KMS-11 (cell line): Measurements from ENCODE around the gene LGALS3BP.

Experiments
- H2AFZ ChIP-seq: fragments of 200-600 bp; sonication (generic); 2 replicates; pipeline ENCODE4 v1.6.1; 2016; ENCODE audit warnings: antibody characterized with exemption, mixed run types, low read depth
- H3K27ac ChIP-seq: fragments of 200-600 bp; sonication (generic); 2 replicates; pipeline ENCODE4 v1.6.1; 2016; ENCODE audit warnings: mild to moderate bottlenecking, mixed run types
- H3K27me3 ChIP-seq: fragments of 200-600 bp; sonication (generic); 2 replicates; pipeline ENCODE4 v1.6.1; 2017; ENCODE audit warnings: mild to moderate bottlenecking, low read depth, mixed run types, moderate library complexity; ENCODE audit not compliant: insufficient read depth
- H3K36me3 ChIP-seq: fragments of 200-600 bp; sonication (generic); 2 replicates; pipeline ENCODE4 v1.6.1; 2017; ENCODE audit warnings: mild to moderate bottlenecking, mixed run types; ENCODE audit not compliant: insufficient read depth
- H3K4me1 ChIP-seq: fragments of 200-600 bp; sonication (generic); 2 replicates; pipeline ENCODE4 v1.6.1; 2016; ENCODE audit warnings: mild to moderate bottlenecking, low read depth, mixed run types; ENCODE audit not compliant: poor library complexity, severe bottlenecking
- H3K4me2 ChIP-seq: fragments of 200-600 bp; sonication (generic); 2 replicates; pipeline ENCODE4 v1.7.0; 2016; ENCODE audit warnings: mild to moderate bottlenecking, mixed run types
- H3K4me3 ChIP-seq: fragments of 200-600 bp; sonication (generic); IDR thresholded peaks from 2 replicates; pipeline ENCODE4 v1.6.1; 2017; ENCODE audit warnings: low read depth, low read length, mixed read lengths; ENCODE audit not compliant: insufficient read depth
- H3K79me2 ChIP-seq: fragments of 200-600 bp; sonication (generic); 2 replicates; pipeline ENCODE4 v1.6.1; 2016; ENCODE audit warnings: low read depth, mixed run types; ENCODE audit not compliant: insufficient read depth
- H3K9ac ChIP-seq: fragments of 200-600 bp; sonication (generic); 2 replicates; pipeline ENCODE4 v1.6.1; 2016; ENCODE audit warnings: mild to moderate bottlenecking, mixed run types
- H4K20me1 ChIP-seq: fragments of 200-600 bp; sonication (generic); 2 replicates; pipeline ENCODE4 v1.6.1; 2016; ENCODE audit warnings: mild to moderate bottlenecking, mixed run types; ENCODE audit not compliant: insufficient read depth
- TF ChIP-seq, protein P1 (sequence below): fragments of 200-600 bp; sonication (generic); conservative IDR thresholded peaks from 2 replicates; pipeline ENCODE4 v1.6.1; 2017; ENCODE audit warnings: low read depth, mild to moderate bottlenecking, antibody characterized with exemption, low read length, moderate library complexity, mixed read lengths

Gene LGALS3BP

DNA sequence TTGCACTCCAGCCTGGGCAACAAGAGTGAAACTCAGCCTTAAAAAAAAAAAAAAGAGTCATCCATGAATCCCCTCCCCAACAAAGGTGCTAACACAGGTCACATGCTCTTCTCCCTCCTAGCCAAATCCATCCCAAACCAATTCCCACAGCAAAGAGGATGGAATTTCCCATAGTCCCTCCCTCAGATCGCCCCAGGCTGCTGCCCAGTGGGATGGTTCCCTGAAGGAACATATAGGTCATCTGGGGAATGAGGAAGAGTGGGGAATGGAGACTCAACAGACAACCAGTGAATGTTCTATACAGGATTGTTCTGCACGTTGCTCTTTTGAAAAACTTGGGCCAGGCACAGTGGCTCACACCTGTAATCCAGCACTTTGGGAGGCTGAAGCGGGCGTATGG is 18.2 kb downstream of the LGALS3BP start:
- Histone ChIP-seq H3K27ac (no peak overlapping the region), H3K79me2 (no peaks in the 10 kb centered on the region), H2AFZ (no peak overlapping the region), H4K20me1 (no peaks in the 10 kb centered on the region), H3K4me3 (no peak overlapping the region), H3K27me3 (peaks cover 11% of the 10 kb centered on the region), H3K4me2 (no peak overlapping the region), H3K4me1 (no peaks in the 10 kb centered on the region), H3K36me3 (no peaks in the 10 kb centered on the region), H3K9ac (no peak overlapping the region)
- TF ChIP-seq, protein P1, sequence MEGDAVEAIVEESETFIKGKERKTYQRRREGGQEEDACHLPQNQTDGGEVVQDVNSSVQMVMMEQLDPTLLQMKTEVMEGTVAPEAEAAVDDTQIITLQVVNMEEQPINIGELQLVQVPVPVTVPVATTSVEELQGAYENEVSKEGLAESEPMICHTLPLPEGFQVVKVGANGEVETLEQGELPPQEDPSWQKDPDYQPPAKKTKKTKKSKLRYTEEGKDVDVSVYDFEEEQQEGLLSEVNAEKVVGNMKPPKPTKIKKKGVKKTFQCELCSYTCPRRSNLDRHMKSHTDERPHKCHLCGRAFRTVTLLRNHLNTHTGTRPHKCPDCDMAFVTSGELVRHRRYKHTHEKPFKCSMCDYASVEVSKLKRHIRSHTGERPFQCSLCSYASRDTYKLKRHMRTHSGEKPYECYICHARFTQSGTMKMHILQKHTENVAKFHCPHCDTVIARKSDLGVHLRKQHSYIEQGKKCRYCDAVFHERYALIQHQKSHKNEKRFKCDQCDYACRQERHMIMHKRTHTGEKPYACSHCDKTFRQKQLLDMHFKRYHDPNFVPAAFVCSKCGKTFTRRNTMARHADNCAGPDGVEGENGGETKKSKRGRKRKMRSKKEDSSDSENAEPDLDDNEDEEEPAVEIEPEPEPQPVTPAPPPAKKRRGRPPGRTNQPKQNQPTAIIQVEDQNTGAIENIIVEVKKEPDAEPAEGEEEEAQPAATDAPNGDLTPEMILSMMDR = no peak

DNA sequence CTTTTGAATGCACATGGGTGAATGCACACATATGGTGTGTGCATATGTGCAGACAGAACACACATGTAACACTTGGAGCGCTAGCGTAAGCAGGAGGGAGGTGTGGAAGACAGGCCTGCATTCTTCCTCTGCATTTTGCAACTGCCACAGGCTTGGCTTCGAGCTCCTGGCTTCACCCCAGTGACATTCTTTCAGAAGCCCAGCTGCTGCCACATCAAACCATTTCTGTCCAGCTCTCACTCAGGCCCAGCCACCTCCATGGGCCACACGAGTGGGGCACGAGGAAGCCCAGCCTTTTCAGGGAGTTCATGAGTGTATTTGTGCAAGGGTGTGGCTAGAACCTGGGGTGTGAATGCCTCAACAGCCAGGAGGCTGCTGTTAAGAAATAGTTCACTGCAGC is 18.8 kb downstream of the LGALS3BP start:
- no peaks in the 10 kb centered on the region for H3K4me1 ChIP-seq
- no peak overlapping the region for H3K4me2 ChIP-seq
- no peak overlapping the region for H3K4me3 ChIP-seq
- no peaks in the 10 kb centered on the region for H4K20me1 ChIP-seq
- H2AFZ ChIP-seq = no peak overlapping the region
- TF ChIP-seq, protein P1 = no peak
- no peak overlapping the region for H3K27ac ChIP-seq
- H3K79me2 ChIP-seq = no peaks in the 10 kb centered on the region
- no peaks in the 10 kb centered on the region for H3K36me3 ChIP-seq
- H3K9ac ChIP-seq = no peak overlapping the region
- peaks cover 17% of the 10 kb centered on the region for H3K27me3 ChIP-seq

- H3K79me2 ChIP-seq = no peaks in the 10 kb centered on the region
- H3K27ac ChIP-seq = no peak overlapping the region
- TF ChIP-seq, protein P1 = no peak
- H3K4me1 ChIP-seq = no peaks in the 10 kb centered on the region
- H3K36me3 ChIP-seq = no peaks in the 10 kb centered on the region
- no peak overlapping the region for H3K4me2 ChIP-seq
- no peaks in the 10 kb centered on the region for H4K20me1 ChIP-seq
- H3K27me3 ChIP-seq = peaks cover 28% of the 10 kb centered on the region
- H3K4me3 ChIP-seq = no peak overlapping the region
- no peak overlapping the region for H3K9ac ChIP-seq
- no peak overlapping the region for H2AFZ ChIP-seq
Measured at GRCh38 chr17:78959803-78960202, 19.9 kb downstream of the LGALS3BP start.

DNA sequence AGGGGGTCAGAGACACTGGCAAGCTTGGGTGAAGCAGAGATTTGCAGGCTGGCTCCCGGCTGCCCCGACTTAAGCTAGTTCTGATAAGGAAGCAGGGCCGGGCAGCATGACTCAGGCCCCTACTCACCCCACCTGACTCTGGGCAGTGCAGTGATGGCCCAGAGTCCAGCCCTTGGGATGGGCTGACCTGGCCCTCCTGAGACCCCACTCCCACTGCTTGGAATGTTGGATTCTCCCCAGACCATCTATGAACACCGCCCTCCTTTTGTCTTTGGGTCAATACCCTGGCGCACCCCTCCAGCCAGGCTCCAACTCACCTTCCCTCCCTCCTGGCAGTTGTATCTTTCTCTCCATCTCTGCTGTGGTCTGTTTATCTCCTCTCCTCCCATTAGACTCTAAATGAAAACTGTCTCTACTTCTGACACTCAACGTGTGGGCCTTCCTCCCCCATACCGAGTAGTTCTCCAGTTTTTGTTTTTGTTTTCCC is 21.0 kb downstream of the LGALS3BP start:
- Histone ChIP-seq H3K4me3 (no peak overlapping the region), H3K9ac (no peak overlapping the region), H3K4me1 (no peaks in the 10 kb centered on the region), H3K79me2 (no peaks in the 10 kb centered on the region), H3K4me2 (no peak overlapping the region), H4K20me1 (no peaks in the 10 kb centered on the region), H3K36me3 (no peaks in the 10 kb centered on the region), H2AFZ (no peak overlapping the region), H3K27ac (no peak overlapping the region), H3K27me3 (peaks cover 39% of the 10 kb centered on the region)
- TF ChIP-seq, protein P1 = no peak
